ENCODE measurements around the gene DCP2.

The DCP2 gene

DNA sequence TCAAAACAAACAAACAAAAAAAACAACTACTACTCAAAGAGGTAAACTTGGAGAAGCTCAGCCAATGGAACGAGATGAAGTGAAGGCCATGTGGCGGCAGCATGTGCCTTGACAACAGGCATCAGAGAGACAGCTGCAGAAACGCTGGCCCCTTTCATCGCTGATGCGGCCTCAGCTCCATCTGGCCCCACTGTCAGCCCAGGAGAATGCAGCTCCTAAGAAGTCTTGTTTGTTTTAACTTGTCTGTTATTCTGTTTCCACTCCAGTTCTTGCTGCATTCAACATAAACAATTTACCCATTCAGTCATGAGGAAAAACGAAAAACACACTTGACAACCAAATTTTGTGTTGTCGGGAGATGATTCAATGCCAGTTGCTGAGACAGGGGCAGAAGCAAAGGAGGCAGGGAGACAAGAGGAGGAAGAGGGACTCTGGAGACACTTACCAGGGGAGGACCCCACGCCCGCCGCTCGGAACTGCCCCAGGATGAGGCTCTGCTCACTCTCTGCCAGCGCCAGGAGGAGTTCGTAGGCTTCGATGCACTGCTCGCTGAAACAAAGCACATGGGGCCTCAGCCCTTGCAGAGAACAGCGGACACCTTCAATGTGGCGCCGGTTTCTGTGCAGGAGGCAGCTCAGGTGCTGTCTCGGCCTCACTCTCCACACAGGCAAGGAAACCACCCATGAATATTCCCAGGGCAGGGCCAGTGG is 91.2 kb downstream of the DCP2 start:
- no peak for DNase-seq (ENCODE audit: low read depth)

DNA sequence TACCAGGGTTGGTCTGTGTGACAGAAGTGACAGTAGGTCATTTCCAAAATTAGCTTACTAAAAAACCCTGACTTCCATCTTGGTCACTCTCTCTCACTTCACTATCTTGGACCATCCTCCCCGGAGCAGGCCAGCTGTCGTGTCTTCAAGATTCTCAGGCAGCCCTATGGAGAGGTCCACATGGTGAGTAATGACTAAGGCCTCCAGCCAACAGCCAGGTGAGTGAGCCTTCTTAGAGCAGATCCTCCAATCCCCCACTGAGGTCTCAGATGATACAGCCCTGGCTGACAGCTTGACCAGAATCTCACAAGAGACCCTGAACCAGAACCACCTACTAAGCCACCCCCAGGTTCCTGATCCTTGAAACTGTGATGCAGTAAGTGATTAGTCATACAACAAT is 92.0 kb downstream of the DCP2 start:
- DNase-seq (ENCODE audit: low read depth): no peak

Measured in stromal cell of bone marrow (primary cell).